HEK293T (cell line): ENCODE measurements around the gene DLK1.

Experiments
- ARNT ChIP-seq: fragments of 450-650 bp; IDR thresholded peaks from 2 replicates; pipeline ENCODE4 v1.6.1; 2017; ENCODE audit warnings: mild to moderate bottlenecking
- BHLHE40 ChIP-seq: fragments of 450-650 bp; IDR thresholded peaks from 2 replicates; pipeline ENCODE4 v1.6.1; 2016; ENCODE audit warnings: mild to moderate bottlenecking, moderate library complexity, borderline replicate concordance
- ELF4 ChIP-seq: fragments of 450-650 bp; IDR thresholded peaks from 2 replicates; pipeline ENCODE4 v1.6.1; 2017; ENCODE audit warnings: antibody characterized with exemption
- FOXM1 ChIP-seq: fragments of 450-650 bp; IDR thresholded peaks from 2 replicates; pipeline ENCODE4 v1.6.1; 2017; ENCODE audit warnings: mild to moderate bottlenecking, borderline replicate concordance
- LEF1 ChIP-seq: fragments of 450-650 bp; IDR thresholded peaks from 2 replicates; pipeline ENCODE4 v1.6.1; 2017; ENCODE audit warnings: mild to moderate bottlenecking, borderline replicate concordance
- NFRKB ChIP-seq: fragments of 450-650 bp; IDR thresholded peaks from 2 replicates; pipeline ENCODE4 v1.6.1; 2016; ENCODE audit warnings: mild to moderate bottlenecking, moderate library complexity
- SP1 ChIP-seq: fragments of 450-650 bp; IDR thresholded peaks from 2 replicates; pipeline ENCODE4 v1.6.1; 2017
- TARDBP ChIP-seq: fragments of 450-650 bp; IDR thresholded peaks from 2 replicates; pipeline ENCODE4 v1.6.1; 2016
- TF ChIP-seq, protein P1 (sequence below): fragments of 450-650 bp; IDR thresholded peaks from 2 replicates; pipeline ENCODE4 v1.6.1; 2016

- TF ChIP-seq BHLHE40 (no peak), TARDBP (no peak), SP1 (no peak), ELF4 (no peak), ARNT (no peak), LEF1 (no peak), FOXM1 (no peak), NFRKB (no peak)
- TF ChIP-seq, protein P1, sequence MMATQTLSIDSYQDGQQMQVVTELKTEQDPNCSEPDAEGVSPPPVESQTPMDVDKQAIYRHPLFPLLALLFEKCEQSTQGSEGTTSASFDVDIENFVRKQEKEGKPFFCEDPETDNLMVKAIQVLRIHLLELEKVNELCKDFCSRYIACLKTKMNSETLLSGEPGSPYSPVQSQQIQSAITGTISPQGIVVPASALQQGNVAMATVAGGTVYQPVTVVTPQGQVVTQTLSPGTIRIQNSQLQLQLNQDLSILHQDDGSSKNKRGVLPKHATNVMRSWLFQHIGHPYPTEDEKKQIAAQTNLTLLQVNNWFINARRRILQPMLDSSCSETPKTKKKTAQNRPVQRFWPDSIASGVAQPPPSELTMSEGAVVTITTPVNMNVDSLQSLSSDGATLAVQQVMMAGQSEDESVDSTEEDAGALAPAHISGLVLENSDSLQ = no peak
Measured at GRCh38 chr14:100728962-100729361, 2.3 kb downstream of the DLK1 start.
